Endothelial cell of umbilical vein (primary cell): ENCODE measurements around the gene ZBTB48. TPM values are rescaled to one million over a fixed set of nuclear protein-coding genes. Genes with fewer than 3 reads are reported as not detected.

Source experiments
- BruUV-seq: library from RNA; stranded (reverse); fragments of 400-500 nt; replicated peaks from 2 replicates; lab custom pipeline; 2021; lab: Mats Ljungman, UMichigan
- CTCF ChIA-PET: fragments of 300-600, 350-600 bp; sonication (Branson Sonifier 250); formaldehyde crosslinking; loops from one replicate; lab custom pipeline; 2021; ENCODE audit warnings: antibody characterized with exemption, inconsistent platforms; lab: Charles Lee
- POLR2A ChIA-PET: fragments of 300-600, 350-600 bp; sonication (Branson Sonifier 250); formaldehyde crosslinking; loops from one replicate; lab custom pipeline; 2021; ENCODE audit warnings: antibody characterized with exemption, inconsistent platforms; lab: Charles Lee
- DNase-seq: peaks from one replicate; pipeline ENCODE4 v3.0.0-alpha.2; 2011; ENCODE audit warnings: low read depth, low spot score
- FAIRE-seq: peaks from 2 replicates; lab custom pipeline; 2011; peaks lifted over from hg19 to GRCh38; lab: Jason Lieb, UNC
- H2AFZ ChIP-seq: 2 replicates; pipeline ENCODE4 v1.6.0; 2012; ENCODE audit warnings: low read depth, low read length, control low read depth, inconsistent platforms
- H3K27ac ChIP-seq: 2 replicates; pipeline ENCODE4 v1.5.1; 2011; ENCODE audit warnings: low read depth, mild to moderate bottlenecking, control low read depth, low read length, moderate library complexity; ENCODE audit not compliant: insufficient read depth
- H3K27me3 ChIP-seq, 2 experiments: 2 replicates each; pipeline versions ENCODE4 v1.6.0 to v1.6.1; 2011; ENCODE audit warnings: low read length in 2 of 2, mixed read lengths in 1 of 2; ENCODE audit not compliant: control insufficient read depth in 2 of 2, insufficient read depth in 2 of 2
- H3K36me3 ChIP-seq, 2 experiments: 2 replicates in 1 of 2; 3 replicates in 1 of 2; pipeline ENCODE4 v1.5.1; 2011; ENCODE audit warnings: low read length in 2 of 2, mild to moderate bottlenecking in 1 of 2, moderate library complexity in 1 of 2; ENCODE audit not compliant: control insufficient read depth in 2 of 2, insufficient read depth in 2 of 2; ENCODE audit errors: extremely low read depth in 1 of 2
- H3K4me1 ChIP-seq: 3 replicates; pipeline ENCODE4 v1.5.1; 2011; ENCODE audit warnings: mild to moderate bottlenecking, low read length; ENCODE audit not compliant: control insufficient read depth, insufficient read depth; ENCODE audit errors: extremely low read depth
- H3K4me2 ChIP-seq: 2 replicates; pipeline ENCODE4 v1.6.1; 2011; ENCODE audit warnings: low read length, control low read depth, mixed read lengths; ENCODE audit not compliant: insufficient read depth
- H3K4me3 ChIP-seq, 3 experiments: fragments of 200-600 bp in 1 of 3; sonication (generic), shearing (Covaris generic) in 1 of 3; replicated peaks in 1 of 3; 2 replicates each; pipeline ENCODE4 v1.5.1; 2011 to 2016; ENCODE audit warnings: control low read depth in 3 of 3, low read length in 3 of 3, mild to moderate bottlenecking in 2 of 3, inconsistent platforms in 1 of 3, low read depth in 1 of 3, moderate library complexity in 1 of 3; ENCODE audit not compliant: insufficient read depth in 1 of 3
- H3K79me2 ChIP-seq: 2 replicates; pipeline ENCODE4 v1.6.0; 2012; ENCODE audit warnings: low read length, inconsistent platforms; ENCODE audit not compliant: control insufficient read depth, insufficient read depth
- H3K9ac ChIP-seq: replicated peaks from 2 replicates; pipeline ENCODE3; 2011; ENCODE audit warnings: low read length, control low read depth; ENCODE audit not compliant: insufficient read depth; ENCODE audit errors: extremely low read depth
- H3K9me1 ChIP-seq: replicated peaks from 3 replicates; pipeline ENCODE4 v1.6.0; 2011; ENCODE audit warnings: mild to moderate bottlenecking, low read length; ENCODE audit not compliant: control insufficient read depth, insufficient read depth; ENCODE audit errors: extremely low read depth
- H3K9me3 ChIP-seq: replicated peaks from 2 replicates; pipeline ENCODE4 v1.5.1; 2012; ENCODE audit warnings: low read length, inconsistent platforms; ENCODE audit not compliant: control insufficient read depth, insufficient read depth
- H4K20me1 ChIP-seq: replicated peaks from 2 replicates; pipeline ENCODE3; 2011; ENCODE audit warnings: mild to moderate bottlenecking, low read length; ENCODE audit not compliant: control insufficient read depth, insufficient read depth; ENCODE audit errors: extremely low read depth
- EZH2 ChIP-seq: IDR thresholded peaks from 2 replicates; pipeline ENCODE4 v1.6.1; 2012; ENCODE audit warnings: borderline replicate concordance, low read depth, mild to moderate bottlenecking, moderate library complexity, low read length, inconsistent platforms; ENCODE audit not compliant: severe bottlenecking
- FOS ChIP-seq: IDR thresholded peaks from 2 replicates; pipeline ENCODE4 v1.6.1; 2011; ENCODE audit warnings: mild to moderate bottlenecking, low read length, moderate library complexity, borderline replicate concordance; ENCODE audit not compliant: insufficient read depth
- GATA2 ChIP-seq: IDR thresholded peaks from 2 replicates; pipeline ENCODE4 v1.7.0; 2011; ENCODE audit warnings: low read depth, mild to moderate bottlenecking, moderate library complexity, mixed read lengths, low read length; ENCODE audit not compliant: insufficient read length, insufficient read depth
- JUN ChIP-seq: IDR thresholded peaks from 2 replicates; pipeline ENCODE4 v1.6.1; 2011; ENCODE audit warnings: borderline replicate concordance, low read depth; ENCODE audit not compliant: insufficient read length, insufficient read depth
- MAX ChIP-seq: IDR thresholded peaks from 2 replicates; pipeline ENCODE4 v1.6.1; 2011; ENCODE audit not compliant: insufficient read depth, insufficient read length
- MYC ChIP-seq: IDR thresholded peaks from one replicate; pipeline ENCODE4 v1.6.1; 2011; ENCODE audit warnings: mild to moderate bottlenecking, low read depth, low read length
- POLR2A ChIP-seq: IDR thresholded peaks from 2 replicates; pipeline ENCODE4 v1.6.1; 2012; ENCODE audit warnings: low read depth, mild to moderate bottlenecking, control low read depth, low read length
- POLR2AphosphoS5 ChIP-seq: IDR thresholded peaks from 2 replicates; pipeline ENCODE4 v1.6.1; 2012; ENCODE audit warnings: low read depth, mild to moderate bottlenecking, control low read depth, low read length, moderate library complexity; ENCODE audit not compliant: insufficient read depth
- dilution Hi-C: fragments of 300-500 bp; cut with MboI; formaldehyde crosslinking; loops from one replicate; pipeline ENCODE4 v1.15.0; 2019; ENCODE audit warnings: low sequenced_read_pairs; ENCODE audit not compliant: extremely low pct_ligation_motif_present
- intact Hi-C: fragments of 100-400 bp; cut with micrococcal nuclease; formaldehyde crosslinking; loops from one replicate; pipeline ENCODE4 v1.10.0; 2022
- polyA plus RNA-seq, 4 experiments: library from polyadenylated mRNA; depleted of rRNA in 3 of 4; stranded (reverse) in 3 of 4; unstranded in 1 of 4; fragments of >200 nt; gene quantifications; 2 replicates each; pipeline versions ENCODE4 v1.2.1 to v1.2.3, GENCODE V29; 2011 to 2012; ENCODE audit warnings: missing spikeins in 1 of 4
- total RNA-seq: library from RNA; stranded (reverse); gene quantifications from 2 replicates; pipeline ENCODE4 v1.2.3, GENCODE V29; 2021
- TF ChIP-seq, protein P1 (sequence below), 2 donors: IDR thresholded peaks; 1 replicate in 1 of 2; 2 replicates in 1 of 2; pipeline ENCODE4 v1.5.1; 2011; ENCODE audit warnings: low read length in 2 of 2, mild to moderate bottlenecking in 2 of 2, moderate library complexity in 2 of 2, control low read depth in 1 of 2, inconsistent platforms in 1 of 2, low read depth in 1 of 2; ENCODE audit not compliant: insufficient read depth in 1 of 2; ENCODE audit errors: extremely low read depth in 1 of 2

The ZBTB48 gene
- total and polyA plus RNA-seq, 2 donors (not counting 3 experiments of a cell fraction or from before 2014, with no cell fraction given), result 20.9 to 25.1 TPM

GRCh38 chr1:6635161-6635909, 55.5 kb downstream of the ZBTB48 start:
- DNase-seq (no peak), FAIRE-seq (no peak)
- no peak overlapping the region for H2AFZ ChIP-seq
- peaks cover 6 to 41% of the 10 kb centered on the region in 2 experiments for H3K36me3 ChIP-seq
- no peak overlapping the region for H3K27ac ChIP-seq
- H3K79me2 ChIP-seq, result no peaks in the 10 kb centered on the region
- BruUV-seq, result no TSS peak
- no peak overlapping the region for H3K9ac ChIP-seq
- no peaks in the 10 kb centered on the region for H3K4me1 ChIP-seq
- H3K4me3 ChIP-seq, result no peak overlapping the region
- H3K9me3 ChIP-seq, result no peaks in the 10 kb centered on the region
- no peaks in the 10 kb centered on the region for H3K27me3 ChIP-seq
- dilution Hi-C loops, result no loop called here
- intact Hi-C loops, result no loop called here
- TF ChIP-seq JUN (no peak), FOS (no peak), POLR2A (no peak), GATA2 (no peak), MAX (no peak), MYC (no peak), POLR2AphosphoS5 (no peak), EZH2 (no peak)
- TF ChIP-seq, protein P1, sequence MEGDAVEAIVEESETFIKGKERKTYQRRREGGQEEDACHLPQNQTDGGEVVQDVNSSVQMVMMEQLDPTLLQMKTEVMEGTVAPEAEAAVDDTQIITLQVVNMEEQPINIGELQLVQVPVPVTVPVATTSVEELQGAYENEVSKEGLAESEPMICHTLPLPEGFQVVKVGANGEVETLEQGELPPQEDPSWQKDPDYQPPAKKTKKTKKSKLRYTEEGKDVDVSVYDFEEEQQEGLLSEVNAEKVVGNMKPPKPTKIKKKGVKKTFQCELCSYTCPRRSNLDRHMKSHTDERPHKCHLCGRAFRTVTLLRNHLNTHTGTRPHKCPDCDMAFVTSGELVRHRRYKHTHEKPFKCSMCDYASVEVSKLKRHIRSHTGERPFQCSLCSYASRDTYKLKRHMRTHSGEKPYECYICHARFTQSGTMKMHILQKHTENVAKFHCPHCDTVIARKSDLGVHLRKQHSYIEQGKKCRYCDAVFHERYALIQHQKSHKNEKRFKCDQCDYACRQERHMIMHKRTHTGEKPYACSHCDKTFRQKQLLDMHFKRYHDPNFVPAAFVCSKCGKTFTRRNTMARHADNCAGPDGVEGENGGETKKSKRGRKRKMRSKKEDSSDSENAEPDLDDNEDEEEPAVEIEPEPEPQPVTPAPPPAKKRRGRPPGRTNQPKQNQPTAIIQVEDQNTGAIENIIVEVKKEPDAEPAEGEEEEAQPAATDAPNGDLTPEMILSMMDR (IDR thresholded peaks at IDR 0.05; ENCODE audit: extremely low read depth in 1 of 2, insufficient read depth in 1 of 2, low read depth in 1 of 2, low read length in 2 of 2), result no peak
- H3K9me1 ChIP-seq, result no peaks in the 10 kb centered on the region
- H3K4me2 ChIP-seq, result no peak overlapping the region
- ChIA-PET CTCF (interaction anchor here (0.6 to 1.4 kb wide), 6 partner anchors 11 to 149 kb away, joined by 3 to 9 read pairs (median 4); partner anchors contain the start of gene DNAJC11), POLR2A (interaction anchor here (0.6 kb wide), 1 partner anchor 10 kb away, joined by 3 read pairs; no protein-coding TSS in a partner anchor)
- no peaks in the 10 kb centered on the region for H4K20me1 ChIP-seq
